ENCODE results near the gene TMEM167B. TPM values are rescaled to one million over a fixed set of nuclear protein-coding genes. Genes with fewer than 3 reads are reported as not detected.

The TMEM167B gene
- total RNA-seq, 2 experiments from 2014 or later = 21.8 to 23.4 TPM

- H3K4me3 Mint-ChIP-seq = no peak overlapping the region
- CTCF ChIA-PET = interaction anchor here (0.8 kb wide), 1 partner anchor 18 kb away, joined by 3 read pairs; no protein-coding TSS in a partner anchor
- no peaks in the 10 kb centered on the region for H3K27me3 Mint-ChIP-seq
- peak overlapping the region; percentile 2 for H3K27ac Mint-ChIP-seq
- H3K36me3 Mint-ChIP-seq (ENCODE audit: low read depth) = peaks cover 24% of the 10 kb centered on the region
- POLR2A ChIA-PET = no interaction called here
- H3K4me1 Mint-ChIP-seq (ENCODE audit: low read depth) = peaks cover 21% of the 10 kb centered on the region
- intact Hi-C loops (cut with micrococcal nuclease) = no loop called here
- no peaks in the 10 kb centered on the region for H3K9me3 Mint-ChIP-seq
- TF ChIP-seq CTCF (IDR thresholded peaks at IDR 0.05) = no peak
- ATAC-seq = no peak
- no peak for DNase-seq
These were observed 4.3 kb downstream of the TMEM167B start for GRCh38 chr1:109094871-109095270.

- Mint-ChIP-seq H3K4me3 (no peak overlapping the region), H3K36me3 (ENCODE audit: low read depth) (peaks cover 29% of the 10 kb centered on the region), H3K27ac (no peak overlapping the region), H3K4me1 (ENCODE audit: low read depth) (peaks cover 21% of the 10 kb centered on the region), H3K27me3 (no peaks in the 10 kb centered on the region), H3K9me3 (no peaks in the 10 kb centered on the region)
- TF ChIP-seq CTCF (IDR thresholded peaks at IDR 0.05) = no peak
- DNase-seq (no peak), ATAC-seq (no peak)
- POLR2A ChIA-PET = no interaction called here
- intact Hi-C loops (cut with micrococcal nuclease) = no loop called here
- CTCF ChIA-PET = interaction anchor here (6.2 kb wide), 1 partner anchor 17 kb away, joined by 95 read pairs; the partner anchor contains the start of gene ELAPOR1
These were observed 5.1 kb downstream of the TMEM167B start for GRCh38 chr1:109095631-109096030.

GRCh38 chr1:109096120-109096519, 5.6 kb downstream of the TMEM167B start:
- Mint-ChIP-seq H3K9me3 (no peaks in the 10 kb centered on the region), H3K4me3 (no peak overlapping the region), H3K27me3 (no peaks in the 10 kb centered on the region), H3K36me3 (ENCODE audit: low read depth) (peaks cover 31% of the 10 kb centered on the region), H3K27ac (no peak overlapping the region), H3K4me1 (ENCODE audit: low read depth) (peaks cover 21% of the 10 kb centered on the region)
- ChIA-PET POLR2A (no interaction called here), CTCF (interaction anchor here (6.2 kb wide), 1 partner anchor 16 kb away, joined by 95 read pairs; the partner anchor contains the start of gene ELAPOR1)
- DNase-seq (no peak), ATAC-seq (no peak)
- TF ChIP-seq CTCF (IDR thresholded peaks at IDR 0.05) = no peak
- intact Hi-C loops (cut with micrococcal nuclease) = no loop called here

GRCh38 chr1:109099938-109100773, 9.6 kb downstream of the TMEM167B start:
- DNase-seq (peak; percentile 98), ATAC-seq (peak; percentile 94)
- H3K27ac Mint-ChIP-seq = peak overlapping the region; percentile 98
- peak; percentile 73 for TF ChIP-seq CTCF (IDR thresholded peaks at IDR 0.05)
- POLR2A ChIA-PET = interaction anchor here (0.5 to 4.8 kb wide), 27 partner anchors 8 to 1239 kb away, joined by 3 to 98 read pairs (median 4); partner anchors contain the start of genes ATXN7L2, CLCC1, ELAPOR1 and RBM15
- no peaks in the 10 kb centered on the region for H3K27me3 Mint-ChIP-seq
- H3K4me3 Mint-ChIP-seq = peak overlapping the region; percentile 98
- intact Hi-C loops (cut with micrococcal nuclease) = no loop called here
- peaks cover 30% of the 10 kb centered on the region for H3K36me3 Mint-ChIP-seq (ENCODE audit: low read depth)
- CTCF ChIA-PET = interaction anchor here (0.6 to 6.2 kb wide), 17 partner anchors 9 to 143 kb away, joined by 3 to 95 read pairs (median 4); partner anchors contain the start of genes ELAPOR1, SARS1, TAF13 and TMEM167B
- H3K4me1 Mint-ChIP-seq (ENCODE audit: low read depth) = peaks cover 5% of the 10 kb centered on the region
- no peaks in the 10 kb centered on the region for H3K9me3 Mint-ChIP-seq

Measured in activated CD8-positive, alpha-beta T cell treated with anti-CD3 and anti-CD28 coated beads for 36 hours (primary cell).